GM12875 (cell line): Measurements from ENCODE around the gene SPTBN1.

Experiments
- H3K4me3 ChIP-seq: one replicate; pipeline ENCODE4 v1.5.1; 2011; ENCODE audit warnings: low read depth, low read length, control low read depth
- CTCF ChIP-seq: IDR thresholded peaks from 2 replicates; pipeline ENCODE4 v1.5.1; 2011; ENCODE audit warnings: low read depth, mild to moderate bottlenecking, control low read depth, inconsistent platforms, low read length, moderate library complexity, borderline replicate concordance; ENCODE audit not compliant: insufficient read depth

The SPTBN1 gene

GRCh38 chr2:54457323-54458023, 1.3 kb downstream of the SPTBN1 start:
- TF ChIP-seq CTCF, result no peak
- H3K4me3 ChIP-seq, result no peak overlapping the region

GRCh38 chr2:54459037-54459441, 2.9 kb downstream of the SPTBN1 start:
- H3K4me3 ChIP-seq, result no peak overlapping the region
- TF ChIP-seq CTCF, result no peak

- no peak overlapping the region for H3K4me3 ChIP-seq
- no peak for TF ChIP-seq CTCF
Measured at GRCh38 chr2:54461261-54461660, 5.1 kb downstream of the SPTBN1 start.

- no peak overlapping the region for H3K4me3 ChIP-seq
- no peak for TF ChIP-seq CTCF
Measured at GRCh38 chr2:54464341-54464740, 8.2 kb downstream of the SPTBN1 start.

GRCh38 chr2:54465143-54465542, 9.0 kb downstream of the SPTBN1 start:
- H3K4me3 ChIP-seq, result no peak overlapping the region
- no peak for TF ChIP-seq CTCF

GRCh38 chr2:54466870-54467269, 10.7 kb downstream of the SPTBN1 start:
- no peak overlapping the region for H3K4me3 ChIP-seq
- no peak for TF ChIP-seq CTCF

- TF ChIP-seq CTCF, result no peak
- H3K4me3 ChIP-seq, result no peak overlapping the region
Measured at GRCh38 chr2:54468673-54469072, 12.5 kb downstream of the SPTBN1 start.
